Pancreas (tissue), 10 donors: ENCODE data around the gene ALPK3. TPM values are rescaled to one million over a fixed set of nuclear protein-coding genes. Genes with fewer than 3 reads are reported as not detected.

ENCODE experiments used
- ATAC-seq, 4 donors: fragments of 200-7000 bp; cut with Tn5 transposase; one replicate each; pipeline versions ENCODE4 v1.8.0 to v1.9.1; 2020; ENCODE audit warnings: mild to moderate bottlenecking in 4 of 4, moderate library complexity in 4 of 4
- DNase-seq, 6 donors: peaks; one replicate each; pipeline ENCODE4 v3.0.0-alpha.2; 2020
- FAIRE-seq: peaks from 2 replicates; lab custom pipeline; 2012; peaks lifted over from hg19 to GRCh38; lab: Jason Lieb, UNC
- H3K27ac ChIP-seq, 4 donors: fragments of 200-600 bp; sonication (generic); 1 replicate in 3 of 4; 2 replicates in 1 of 4; pipeline versions ENCODE4 v1.5.0 to v1.8.0; 2020
- H3K27me3 ChIP-seq, 4 donors: fragments of 200-600 bp; one replicate each; pipeline ENCODE4 v1.8.0; 2021
- H3K36me3 ChIP-seq, 3 donors: fragments of 200-600 bp; sonication (generic) in 1 of 3; one replicate each; pipeline versions ENCODE4 v1.5.0 to v1.8.0; 2020 to 2021
- H3K4me1 ChIP-seq, 3 donors: fragments of 200-600 bp; one replicate each; pipeline ENCODE4 v1.8.0; 2021
- H3K4me3 ChIP-seq, 4 donors: fragments of 200-600 bp; sonication (generic) in 2 of 4; one replicate each; pipeline versions ENCODE4 v1.5.0 to v1.8.0; 2020 to 2021
- H3K9me3 ChIP-seq, 4 donors: fragments of 200-600 bp; one replicate each; pipeline ENCODE4 v1.8.0; 2021
- WGBS, 2 donors: extraction: QIAGEN DNeasy Blood & Tissue Kit; methylation state at CpG; one replicate each; pipeline ENCODE4 v1.1.7; 2013; 5-methylcytosine and 5-hydroxymethylcytosine counted together
- intact Hi-C, 3 donors: fragments of 100-400 bp; cut with DNase I; formaldehyde crosslinking; loops; one replicate each; pipeline versions ENCODE4 v1.11.1 to v1.14.2; 2022
- polyA plus RNA-seq, 2 donors: library from polyadenylated mRNA; stranded (reverse); fragments of 200-250 nt; gene quantifications; one replicate each; pipeline ENCODE4 v1.2.3, GENCODE V29; 2013
- total RNA-seq, 6 donors: library from RNA; stranded (reverse); fragmentation: NEBNext Ultra II Directional in 4 of 6; extraction: Animal tissue kit (Norgen Biotek cat#: 25700) in 4 of 6; gene quantifications; one replicate each; pipeline versions ENCODE4 v1.2.1 to v1.2.4, GENCODE V29; 2021 to 2023
- TF ChIP-seq, protein P1 (sequence below), 4 donors: fragments of 200-600 bp; sonication (generic) in 3 of 4; IDR thresholded peaks; one replicate each; pipeline versions ENCODE4 v1.5.0 to v1.8.0; 2021; ENCODE audit warnings: antibody characterized with exemption in 4 of 4
- donor health status: healthy with polysubstance abuse.
- donor health status: DM: no; HTN: no; CAD: no; lungs with moderate emphysema.
- donor health status: DM: no; HTN: no; CAD: no.
- donor health status: control.
- donor health status: control.
- donor health status: Bipolar disorder and iron deficiency.
- donor health status: DM: yes; HTN: yes; CAD: no.
- donor health status: DM: no; HTN: no; CAD: no.
- donor health status: DM: no; HTN: no; CAD: no.
- donor health status: DM: yes; HTN: yes; CAD: no.

ALPK3 gene
- total and polyA plus RNA-seq, 8 donors, result 3.2 to 23.7 (median 9.3) TPM

DNA sequence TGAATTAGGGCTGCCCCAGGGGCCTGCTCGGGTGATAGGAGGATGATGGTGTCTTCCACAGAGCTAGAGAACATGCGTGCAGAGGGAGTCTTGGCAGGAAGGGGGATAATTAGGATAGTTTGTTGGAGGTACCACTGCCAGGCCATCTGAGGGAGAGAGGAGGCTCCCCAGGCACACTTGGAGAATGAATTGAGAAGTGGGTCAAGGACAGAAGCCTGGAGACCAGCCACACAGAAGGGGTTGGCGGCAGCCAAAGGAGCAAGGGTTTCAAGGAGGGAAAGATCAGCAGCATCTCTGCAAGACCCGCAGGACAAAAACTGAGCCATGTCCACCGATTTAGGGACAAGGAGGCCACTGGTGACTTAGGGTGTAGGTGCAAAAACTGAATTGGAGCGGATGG lies 74.2 kb downstream of the ALPK3 start:
- no peak overlapping the region for H3K4me3 ChIP-seq
- no peaks in the 10 kb centered on the region for H3K4me1 ChIP-seq
- intact Hi-C loops, result no loop called here
- no peak for DNase-seq
- H3K27me3 ChIP-seq, result no peaks in the 10 kb centered on the region
- ATAC-seq, result no peak
- 71 to 72% methylated on average over 6 of the region's 6 CpGs for WGBS, 2 donors
- no peak overlapping the region for H3K27ac ChIP-seq
- H3K9me3 ChIP-seq, result no peaks in the 10 kb centered on the region
- no peaks in the 10 kb centered on the region for H3K36me3 ChIP-seq
- no peak for FAIRE-seq
- TF ChIP-seq, protein P1, sequence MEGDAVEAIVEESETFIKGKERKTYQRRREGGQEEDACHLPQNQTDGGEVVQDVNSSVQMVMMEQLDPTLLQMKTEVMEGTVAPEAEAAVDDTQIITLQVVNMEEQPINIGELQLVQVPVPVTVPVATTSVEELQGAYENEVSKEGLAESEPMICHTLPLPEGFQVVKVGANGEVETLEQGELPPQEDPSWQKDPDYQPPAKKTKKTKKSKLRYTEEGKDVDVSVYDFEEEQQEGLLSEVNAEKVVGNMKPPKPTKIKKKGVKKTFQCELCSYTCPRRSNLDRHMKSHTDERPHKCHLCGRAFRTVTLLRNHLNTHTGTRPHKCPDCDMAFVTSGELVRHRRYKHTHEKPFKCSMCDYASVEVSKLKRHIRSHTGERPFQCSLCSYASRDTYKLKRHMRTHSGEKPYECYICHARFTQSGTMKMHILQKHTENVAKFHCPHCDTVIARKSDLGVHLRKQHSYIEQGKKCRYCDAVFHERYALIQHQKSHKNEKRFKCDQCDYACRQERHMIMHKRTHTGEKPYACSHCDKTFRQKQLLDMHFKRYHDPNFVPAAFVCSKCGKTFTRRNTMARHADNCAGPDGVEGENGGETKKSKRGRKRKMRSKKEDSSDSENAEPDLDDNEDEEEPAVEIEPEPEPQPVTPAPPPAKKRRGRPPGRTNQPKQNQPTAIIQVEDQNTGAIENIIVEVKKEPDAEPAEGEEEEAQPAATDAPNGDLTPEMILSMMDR (IDR thresholded peaks at IDR 0.05), result no peak

DNA sequence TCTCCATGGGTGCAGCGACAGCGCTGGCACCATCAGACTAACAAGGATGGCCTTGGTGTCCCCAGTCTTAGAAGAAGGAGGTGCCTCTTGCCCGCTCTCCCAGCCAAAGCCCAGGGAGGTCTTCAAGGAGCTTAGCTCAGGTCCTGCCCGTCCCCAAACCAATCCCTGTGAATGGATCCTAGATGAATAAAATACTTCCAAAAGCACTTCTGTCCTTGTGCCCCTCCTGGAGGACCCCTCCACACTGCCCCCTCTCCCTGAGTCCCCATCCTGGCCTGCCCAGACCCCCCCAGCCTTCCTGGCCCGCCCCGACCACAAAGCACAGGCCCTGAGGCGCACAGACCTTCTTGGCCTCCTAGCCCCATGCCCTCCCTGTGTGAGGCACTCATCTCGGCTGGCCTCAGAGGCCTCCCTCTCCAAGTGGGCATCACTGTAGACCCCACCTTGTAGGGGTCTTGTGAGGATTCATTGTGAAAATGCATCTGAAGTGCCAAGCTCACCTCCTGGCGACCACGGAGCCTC lies 75.7 kb downstream of the ALPK3 start:
- intact Hi-C loops, result no loop called here
- no peak for FAIRE-seq

DNA sequence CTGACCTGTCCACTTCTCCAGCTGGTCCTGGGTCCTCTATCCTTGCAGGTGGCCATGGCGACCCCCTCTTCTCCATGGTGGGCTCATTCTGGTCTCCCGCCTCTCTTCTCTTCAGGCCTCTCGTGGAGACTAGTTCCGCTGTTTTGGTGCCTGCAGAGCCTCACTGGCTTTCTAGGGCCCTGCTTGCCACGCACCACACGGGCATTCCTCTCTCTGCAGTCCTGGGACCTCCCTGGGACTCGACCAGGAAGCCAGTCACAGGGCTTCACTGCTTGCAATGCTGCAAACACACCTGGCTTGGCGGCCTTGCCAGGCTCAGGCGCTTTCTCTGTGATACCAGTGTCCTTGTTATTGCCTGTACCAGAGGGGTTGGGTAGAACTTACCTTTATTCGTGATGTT lies 76.5 kb downstream of the ALPK3 start:
- H3K4me1 ChIP-seq, result no peaks in the 10 kb centered on the region
- DNase-seq, result peak in 1 of 6 donors; percentile 33
- no peak overlapping the region for H3K27ac ChIP-seq
- no peak for ATAC-seq
- H3K4me3 ChIP-seq, result no peak overlapping the region
- H3K27me3 ChIP-seq, result no peaks in the 10 kb centered on the region
- TF ChIP-seq, protein P1 (IDR thresholded peaks at IDR 0.05), result no peak
- FAIRE-seq, result no peak
- WGBS, 2 donors, result 77 to 78% methylated on average over 10 of the region's 10 CpGs
- intact Hi-C loops, result no loop called here
- no peaks in the 10 kb centered on the region for H3K9me3 ChIP-seq
- no peaks in the 10 kb centered on the region for H3K36me3 ChIP-seq

More for the DNA sequence above, 75.7 kb downstream of the ALPK3 start:
- TF ChIP-seq, protein P1 (IDR thresholded peaks at IDR 0.05), result no peak
- H3K27ac ChIP-seq, result no peak overlapping the region
- no peaks in the 10 kb centered on the region for H3K36me3 ChIP-seq
- no peaks in the 10 kb centered on the region for H3K4me1 ChIP-seq
- H3K4me3 ChIP-seq, result no peak overlapping the region
- no peaks in the 10 kb centered on the region for H3K27me3 ChIP-seq
- WGBS, 2 donors, result 90 to 92% methylated on average over 10 of the region's 10 CpGs
- no peak for ATAC-seq
- no peak for DNase-seq
- H3K9me3 ChIP-seq, result no peaks in the 10 kb centered on the region

DNA sequence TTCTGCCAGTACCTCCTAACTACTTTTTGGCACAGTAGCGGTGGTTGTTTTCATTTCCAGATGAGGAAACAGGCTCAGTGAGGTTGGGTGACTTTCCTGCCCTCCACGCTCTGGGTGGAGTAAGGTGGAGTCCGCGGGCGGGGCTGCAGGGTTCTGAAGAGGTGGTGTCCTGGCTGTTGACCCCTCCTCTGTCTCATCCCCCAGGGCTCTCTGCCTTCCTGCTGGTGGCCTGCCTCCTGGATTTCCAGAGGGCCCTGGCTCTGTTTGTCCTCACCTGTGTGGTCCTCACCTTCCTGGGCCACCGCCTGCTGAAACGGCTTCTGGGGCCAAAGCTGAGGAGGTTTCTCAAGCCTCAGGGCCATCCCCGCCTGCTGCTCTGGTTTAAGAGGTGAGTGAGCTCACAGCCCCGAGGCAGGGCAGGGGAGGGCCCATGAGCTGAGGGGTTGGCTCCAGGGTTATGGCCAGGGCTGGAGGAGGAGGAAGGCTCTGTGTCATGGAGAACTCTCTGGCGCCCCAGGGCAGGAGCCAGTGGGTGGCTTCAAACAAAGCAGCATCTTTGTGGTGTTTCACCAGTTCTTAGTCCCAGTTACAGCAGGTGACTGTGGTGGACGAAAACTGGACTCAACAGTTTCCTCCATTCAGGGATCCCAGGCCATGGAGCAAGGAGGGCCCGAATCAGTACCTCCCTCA lies 77.7 kb downstream of the ALPK3 start:
- WGBS, 2 donors, result 86 to 88% methylated on average over 12 of the region's 12 CpGs
- TF ChIP-seq, protein P1 (IDR thresholded peaks at IDR 0.05), result no peak
- intact Hi-C loops, result no loop called here
- Histone ChIP-seq H3K4me3 (no peak overlapping the region), H3K9me3 (no peaks in the 10 kb centered on the region), H3K27ac (no peak overlapping the region), H3K36me3 (no peaks in the 10 kb centered on the region), H3K27me3 (no peaks in the 10 kb centered on the region), H3K4me1 (no peaks in the 10 kb centered on the region)
- no peak for ATAC-seq
- DNase-seq, result no peak
- no peak for FAIRE-seq

DNA sequence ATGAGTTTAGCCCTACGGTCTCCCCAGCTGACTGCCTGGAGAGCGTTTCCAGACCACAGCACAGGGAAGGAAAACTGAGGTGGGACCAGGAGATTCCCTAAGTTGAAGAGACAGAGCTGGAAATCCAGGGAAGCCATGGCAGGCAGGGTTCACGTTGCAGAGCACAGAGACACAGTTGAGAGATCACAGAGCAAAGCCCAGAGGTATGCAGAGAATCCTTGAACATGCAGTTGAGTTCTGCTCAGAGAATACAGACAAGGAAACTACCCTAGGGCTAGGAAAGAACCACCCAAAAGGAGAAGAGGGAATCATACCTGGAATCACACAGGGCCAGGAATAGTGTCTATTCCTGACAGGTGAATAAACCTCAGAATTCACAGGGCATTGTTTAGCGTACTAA lies 81.6 kb downstream of the ALPK3 start:
- TF ChIP-seq, protein P1 (IDR thresholded peaks at IDR 0.05), result no peak
- no peak for DNase-seq
- Histone ChIP-seq H3K4me3 (no peak overlapping the region), H3K4me1 (no peaks in the 10 kb centered on the region), H3K36me3 (no peaks in the 10 kb centered on the region), H3K9me3 (no peaks in the 10 kb centered on the region), H3K27me3 (no peaks in the 10 kb centered on the region), H3K27ac (no peak overlapping the region)
- no peak for FAIRE-seq
- intact Hi-C loops, result no loop called here
- no peak for ATAC-seq
- 58 to 75% methylated on average over 4 of the region's 4 CpGs for WGBS, 2 donors
